ENCODE results near the gene ULBP3.
"Not testable (repeated sequence)": the region's sequence is repeated elsewhere in the genome, so short reads cannot be mapped to it uniquely, and the experiment has no call there.

The ULBP3 gene

GRCh38 chr6:150043096-150043495, 25.8 kb downstream of the ULBP3 start:
- no peak for DNase-seq (ENCODE audit: low read depth)

- DNase-seq (ENCODE audit: low read depth) = no peak
These were observed 30.5 kb downstream of the ULBP3 start for GRCh38 chr6:150038202-150039062.

- no peak for DNase-seq (ENCODE audit: low read depth)
These were observed 31.3 kb downstream of the ULBP3 start for GRCh38 chr6:150037526-150038201.

GRCh38 chr6:150036081-150036480, 32.8 kb downstream of the ULBP3 start:
- DNase-seq (ENCODE audit: low read depth) = no peak

GRCh38 chr6:150033207-150033771, 35.6 kb downstream of the ULBP3 start:
- no peak for DNase-seq (ENCODE audit: low read depth)

- no peak for DNase-seq (ENCODE audit: low read depth)
These were observed 36.3 kb downstream of the ULBP3 start for GRCh38 chr6:150032598-150032997.

- no peak for DNase-seq (ENCODE audit: low read depth)
These were observed 38.3 kb downstream of the ULBP3 start for GRCh38 chr6:150030611-150031010.

- no peak for DNase-seq (ENCODE audit: low read depth)
These were observed 39.2 kb downstream of the ULBP3 start for GRCh38 chr6:150029749-150030148.

GRCh38 chr6:150029276-150029675, 39.6 kb downstream of the ULBP3 start:
- no peak for DNase-seq (ENCODE audit: low read depth)

- DNase-seq (ENCODE audit: low read depth) = no peak
These were observed 40.1 kb downstream of the ULBP3 start for GRCh38 chr6:150028799-150029198.

GRCh38 chr6:150027806-150028565, 40.9 kb downstream of the ULBP3 start:
- no peak for DNase-seq (ENCODE audit: low read depth)

- no peak for DNase-seq (ENCODE audit: low read depth)
These were observed 41.7 kb downstream of the ULBP3 start for GRCh38 chr6:150026976-150027805.

GRCh38 chr6:150025201-150025917, 43.6 kb downstream of the ULBP3 start, which contains the start of gene RAET1L:
TSS of gene RAET1L (minus strand) at chr6:150025532. CDS start at chr6:150025471, 61 bp downstream.
- no peak for DNase-seq (ENCODE audit: low read depth)

- DNase-seq (ENCODE audit: low read depth) = no peak
These were observed 44.2 kb downstream of the ULBP3 start for GRCh38 chr6:150024646-150025155.

GRCh38 chr6:150024021-150024420, 44.9 kb downstream of the ULBP3 start:
- not testable (repeated sequence) for DNase-seq (ENCODE audit: low read depth)

GRCh38 chr6:150021870-150022269, 47.1 kb downstream of the ULBP3 start:
- DNase-seq (ENCODE audit: low read depth) = not testable (repeated sequence)

- no peak for DNase-seq (ENCODE audit: low read depth)
These were observed 49.9 kb downstream of the ULBP3 start for GRCh38 chr6:150018846-150019580.

GRCh38 chr6:150017186-150017521, 51.8 kb downstream of the ULBP3 start:
- DNase-seq (ENCODE audit: low read depth) = not testable (repeated sequence)

GRCh38 chr6:150016324-150017185, 52.4 kb downstream of the ULBP3 start:
- peak; percentile 66 for DNase-seq (ENCODE audit: low read depth)

All from fibroblast of gingiva (primary cell).